HepG2 (cell line): Measurements from ENCODE around the gene DPF1. TPM values are rescaled to one million over a fixed set of nuclear protein-coding genes. Genes with fewer than 3 reads are reported as not detected.

Experiments
- ATAC-seq: fragments of 200-7000 bp; cut with Tn5 transposase; 3 replicates; pipeline ENCODE4 v1.9.1; 2020; ENCODE audit warnings: mild to moderate bottlenecking, moderate library complexity
- BruUV-seq: library from RNA; stranded (reverse); fragments of 400-500 nt; replicated peaks from 2 replicates; lab custom pipeline; 2021; lab: Mats Ljungman, UMichigan
- CTCF ChIA-PET: fragments of 300-600 bp; formaldehyde crosslinking; extraction: SDS; loops from one replicate; lab custom pipeline; 2021; ENCODE audit warnings: low total read pairs, inconsistent platforms, low intra/inter-chr PET ratio; lab: Yijun Ruan, JAX
- POLR2A ChIA-PET: fragments of 350-600 bp; sonication (Branson Sonifier 250); formaldehyde crosslinking; loops from one replicate; lab custom pipeline; 2020; ENCODE audit warnings: antibody characterized with exemption, inconsistent platforms; lab: Yijun Ruan, JAX
- DNase-seq: peaks from one replicate; pipeline ENCODE4 v3.0.0-alpha.2; 2015; ENCODE audit warnings: low spot score
- FAIRE-seq: peaks from 3 replicates; lab custom pipeline; 2011; peaks lifted over from hg19 to GRCh38; lab: Jason Lieb, UNC
- H2AFZ ChIP-seq: one replicate; pipeline ENCODE4 v1.6.1; 2011; ENCODE audit warnings: low read length, inconsistent platforms
- H3K27ac ChIP-seq: fragments of 300-600 bp; 3 replicates; pipeline ENCODE4 v1.8.0; 2011; ENCODE audit warnings: mixed run types, mild to moderate bottlenecking, mixed read lengths, low read length, inconsistent platforms; ENCODE audit not compliant: insufficient read depth; ENCODE audit errors: extremely low read length
- H3K27me3 ChIP-seq, 2 experiments: fragments of 200-600 bp in 1 of 2; 2 replicates in 1 of 2; 3 replicates in 1 of 2; pipeline versions ENCODE4 v1.6.0 to v1.8.0; 2011; ENCODE audit warnings: low read length in 2 of 2, mild to moderate bottlenecking in 2 of 2, moderate library complexity in 2 of 2, inconsistent platforms in 1 of 2; ENCODE audit not compliant: insufficient read depth in 2 of 2, control insufficient read depth in 1 of 2
- H3K36me3 ChIP-seq, 2 experiments: fragments of 200-600 bp in 1 of 2; replicated peaks in 1 of 2; 2 replicates in 1 of 2; 3 replicates in 1 of 2; pipeline versions ENCODE4 v1.5.1 to v1.8.0; 2011; ENCODE audit warnings: low read length in 2 of 2, inconsistent platforms in 1 of 2; ENCODE audit not compliant: insufficient read depth in 2 of 2, control insufficient read depth in 1 of 2
- H3K4me1 ChIP-seq: 2 replicates; pipeline ENCODE4 v1.5.1; 2012; ENCODE audit warnings: low read length, inconsistent platforms; ENCODE audit not compliant: insufficient read depth
- H3K4me2 ChIP-seq: 2 replicates; pipeline ENCODE4 v1.6.0; 2011; ENCODE audit warnings: low read depth, low read length, inconsistent platforms
- H3K4me3 ChIP-seq, 3 experiments: fragments of 200-600 bp in 1 of 3; sonication (generic), shearing (Covaris generic) in 1 of 3; replicated peaks in 1 of 3; 2 replicates each; pipeline ENCODE4 v1.5.1; 2011 to 2016; ENCODE audit warnings: low read length in 3 of 3, inconsistent platforms in 2 of 3, low read depth in 2 of 3, mild to moderate bottlenecking in 2 of 3, control low read depth in 1 of 3, mixed read lengths in 1 of 3; ENCODE audit not compliant: insufficient read depth in 1 of 3
- H3K79me2 ChIP-seq: one replicate; pipeline ENCODE4 v1.6.1; 2011; ENCODE audit warnings: low read length, inconsistent platforms; ENCODE audit not compliant: insufficient read depth
- H3K9ac ChIP-seq: 2 replicates; pipeline ENCODE4 v1.6.0; 2011; ENCODE audit warnings: mild to moderate bottlenecking, low read depth, low read length, inconsistent platforms; ENCODE audit not compliant: insufficient read depth
- H3K9me3 ChIP-seq: 2 replicates; pipeline ENCODE4 v1.5.1; 2012; ENCODE audit warnings: mild to moderate bottlenecking, low read length
- H4K20me1 ChIP-seq: 2 replicates; pipeline ENCODE4 v1.6.0; 2011; ENCODE audit warnings: inconsistent platforms, mild to moderate bottlenecking, low read length, moderate library complexity; ENCODE audit not compliant: insufficient read depth
- AHDC1 ChIP-seq: sonication (generic); formaldehyde crosslinking; IDR thresholded peaks from 2 replicates; pipeline ENCODE4 v1.5.1; 2020; ENCODE audit warnings: mild to moderate bottlenecking, missing genetic modification reagents, borderline replicate concordance
- ATAD3A ChIP-seq: sonication (generic); formaldehyde crosslinking; IDR thresholded peaks from 2 replicates; pipeline ENCODE4 v1.4.0; 2020; ENCODE audit warnings: missing genetic modification reagents
- BATF2 ChIP-seq: sonication (generic); formaldehyde crosslinking; IDR thresholded peaks from 2 replicates; pipeline ENCODE4 v1.8.0; 2022; ENCODE audit warnings: mild to moderate bottlenecking, missing genetic modification reagents, moderate library complexity
- FOSL2 ChIP-seq: sonication (generic); formaldehyde crosslinking; IDR thresholded peaks from 2 replicates; pipeline ENCODE4 v1.4.0; 2020; ENCODE audit warnings: missing genetic modification reagents
- HNF1A ChIP-seq, 2 experiments: sonication (generic) in 1 of 2; formaldehyde crosslinking in 1 of 2; IDR thresholded peaks; 2 replicates each; pipeline versions ENCODE4 v1.4.0 to v1.6.1; 2016 to 2020; ENCODE audit warnings: borderline replicate concordance in 1 of 2, low read depth in 1 of 2, mild to moderate bottlenecking in 1 of 2, missing genetic modification reagents in 1 of 2
- HOXA5 ChIP-seq: sonication (generic); formaldehyde crosslinking; IDR thresholded peaks from 2 replicates; pipeline ENCODE4 v1.4.0; 2020; ENCODE audit warnings: missing genetic modification reagents
- JUNB ChIP-seq: sonication (generic); formaldehyde crosslinking; IDR thresholded peaks from 2 replicates; pipeline ENCODE4 v1.8.0; 2022; ENCODE audit warnings: missing genetic modification reagents, mild to moderate bottlenecking, borderline replicate concordance
- ZNF512B ChIP-seq: sonication (generic); formaldehyde crosslinking; IDR thresholded peaks from 2 replicates; pipeline ENCODE4 v1.5.1; 2020; ENCODE audit warnings: missing genetic modification reagents, mild to moderate bottlenecking, borderline replicate concordance
- ZNF747 ChIP-seq: sonication (generic); formaldehyde crosslinking; IDR thresholded peaks from 2 replicates; pipeline ENCODE4 v1.8.1; 2023; ENCODE audit warnings: missing genetic modification reagents, mild to moderate bottlenecking, borderline replicate concordance
- WGBS: methylation state at CpG from one replicate; pipeline ENCODE4 v1.1.6; 2017; ENCODE audit warnings: low lambda C conversion rate; 5-methylcytosine and 5-hydroxymethylcytosine counted together
- in situ Hi-C: cut with HindIII; loops from 2 replicates; pipeline ENCODE4 v1.10.0; 2017; ENCODE audit warnings: low pct_unique_long_range_greater_than_20kb; ENCODE audit not compliant: extremely low pct_ligation_motif_present
- intact Hi-C: fragments of 100-400 bp; cut with micrococcal nuclease; formaldehyde crosslinking; loops from one replicate; pipeline ENCODE4 v1.10.0; 2022; ENCODE audit not compliant: unreplicated experiment
- polyA plus RNA-seq, 8 experiments: library from polyadenylated mRNA; depleted of rRNA in 3 of 8; stranded (reverse) in 7 of 8; unstranded in 1 of 8; fragments of >200 nt; fragmentation: Illumina TruSeq in 4 of 8; extraction: Trizol in 4 of 8; gene quantifications; 2 replicates each; pipeline versions ENCODE4 v1.2.1 to v1.2.3, GENCODE V29; 2011 to 2016; ENCODE audit warnings: low read depth in 4 of 8, missing spikeins in 1 of 8, mixed read lengths in 1 of 8; ENCODE audit not compliant: insufficient read depth in 1 of 8
- total RNA-seq, 5 experiments: library from RNA; depleted of rRNA; stranded (reverse); fragments of >200 nt; fragmentation: Illumina TruSeq; extraction: Trizol; gene quantifications; 2 replicates each; pipeline ENCODE4 v1.2.3, GENCODE V29; 2016; ENCODE audit warnings: low read depth in 1 of 5

Gene DPF1
- total and polyA plus RNA-seq, 2 of the 13 experiments (the other 11 are each of a cell fraction or from before 2014, with no cell fraction given), result 1.0 to 3.2 TPM

- ATAC-seq (no peak), FAIRE-seq (no peak), DNase-seq (no peak)
- no peak overlapping the region for H2AFZ ChIP-seq
- POLR2A ChIA-PET, result no interaction called here
- no peak overlapping the region for H3K4me2 ChIP-seq
- H3K9me3 ChIP-seq, result peaks cover 8% of the 10 kb centered on the region; the same call in 1 of the 2 replicates
- H4K20me1 ChIP-seq, result no peaks in the 10 kb centered on the region
- CTCF ChIA-PET, result no interaction called here
- WGBS, result 96% methylated on average over 19 of the region's 21 CpGs
- intact Hi-C loops (no loop called here), in situ Hi-C loops (no loop called here)
- no peaks in the 10 kb centered on the region for H3K79me2 ChIP-seq
- BruUV-seq, result no TSS peak
- no peaks in the 10 kb centered on the region for H3K4me1 ChIP-seq
- no peak overlapping the region for H3K27ac ChIP-seq
- peaks cover 0 to 6% of the 10 kb centered on the region in 2 experiments; a peak in 3 of 5 replicates for H3K36me3 ChIP-seq
- H3K27me3 ChIP-seq, result no peaks in the 10 kb centered on the region
- no peak overlapping the region for H3K9ac ChIP-seq
- no peak overlapping the region for H3K4me3 ChIP-seq
- TF ChIP-seq ZNF512B (CRISPR knock-in tag) (no peak), FOSL2 (CRISPR knock-in tag) (no peak), AHDC1 (CRISPR knock-in tag) (no peak), ZNF747 (CRISPR knock-in tag) (no peak), ATAD3A (CRISPR knock-in tag) (no peak), JUNB (no peak), HOXA5 (no peak), BATF2 (CRISPR knock-in tag) (no peak), HNF1A (IDR thresholded peaks at IDR 0.05; ENCODE audit: low read depth) (no peak), HNF1A (CRISPR knock-in tag; IDR thresholded peaks at IDR 0.05; ENCODE audit: borderline replicate concordance) (no peak)
These were observed 41.3 kb downstream of the DPF1 start for GRCh38 chr19:38182536-38183210.
